Testis (tissue), 2 donors: ENCODE measurements around the gene PAM16.

ENCODE experiments used
- CTCF ChIP-seq, 3 experiments: fragments of 450-650 bp in 2 of 3; fragments of 200-600 bp in 1 of 3; sonication (generic) in 1 of 3; IDR thresholded peaks; one replicate each; pipeline ENCODE4 v1.5.1; 2016 to 2019; ENCODE audit warnings: antibody characterized with exemption in 3 of 3, mild to moderate bottlenecking in 2 of 3, moderate library complexity in 1 of 3
- POLR2A ChIP-seq: fragments of 450-650 bp; IDR thresholded peaks from one replicate; pipeline ENCODE4 v1.6.1; 2017; ENCODE audit warnings: antibody characterized with exemption, mild to moderate bottlenecking, moderate library complexity

GRCh38 chr16:4336701-4337539 is 14.2 kb downstream of the PAM16 start:
- no peak for TF ChIP-seq POLR2A
- TF ChIP-seq CTCF (IDR thresholded peaks at IDR 0.05): no peak
